ENCODE measurements around the gene MYH3.

- TF ChIP-seq CTCF (IDR thresholded peaks at IDR 0.05) (no peak), SOX15 (CRISPR knock-in tag; IDR thresholded peaks at IDR 0.05) (no peak)
Measured at GRCh38 chr17:10633738-10634379, 23.2 kb downstream of the MYH3 start.

All from WTC11 (cell line).